Endodermal cell (in vitro differentiated cells): ENCODE measurements around the gene GLG1. TPM values are rescaled to one million over a fixed set of nuclear protein-coding genes. Genes with fewer than 3 reads are reported as not detected.

ENCODE experiments used
- DNase-seq: peaks from one replicate; pipeline ENCODE4 v3.0.0-alpha.2; 2017
- H3K27ac ChIP-seq: 2 replicates; pipeline ENCODE4 v1.5.1; 2013; ENCODE audit warnings: mild to moderate bottlenecking, low read depth, low read length, moderate library complexity
- H3K27me3 ChIP-seq: 2 replicates; pipeline ENCODE4 v1.6.1; 2013; ENCODE audit warnings: mild to moderate bottlenecking, low read length, moderate library complexity; ENCODE audit not compliant: insufficient read depth, control insufficient read depth, poor library complexity, severe bottlenecking
- H3K36me3 ChIP-seq: 2 replicates; pipeline ENCODE4 v1.7.0; 2013; ENCODE audit warnings: mild to moderate bottlenecking, low read length, moderate library complexity; ENCODE audit not compliant: control insufficient read depth, insufficient read depth
- H3K4me1 ChIP-seq: one replicate; pipeline ENCODE4 v1.7.0; 2013; ENCODE audit warnings: low read length; ENCODE audit not compliant: control insufficient read depth, insufficient read depth
- H3K4me3 ChIP-seq: 2 replicates; pipeline ENCODE4 v1.5.1; 2013; ENCODE audit warnings: mild to moderate bottlenecking, low read length, moderate library complexity
- H3K9ac ChIP-seq: 2 replicates; pipeline ENCODE4 v1.6.1; 2013; ENCODE audit warnings: mild to moderate bottlenecking, low read length, moderate library complexity; ENCODE audit not compliant: poor library complexity, severe bottlenecking; ENCODE audit errors: extremely low read depth
- H3K9me3 ChIP-seq: 2 replicates; pipeline ENCODE4 v1.6.1; 2013; ENCODE audit warnings: mild to moderate bottlenecking, low read length, moderate library complexity; ENCODE audit not compliant: control insufficient read depth
- H3K27ac Mint-ChIP-seq: 2 replicates; pipeline ENCODE4 v1.8.0; 2020; ENCODE audit warnings: mixed read lengths
- H3K27me3 Mint-ChIP-seq: 2 replicates; pipeline ENCODE4 v1.8.0; 2021; ENCODE audit warnings: mild to moderate bottlenecking, mixed read lengths; ENCODE audit not compliant: insufficient read depth
- H3K36me3 Mint-ChIP-seq: 2 replicates; pipeline ENCODE4 v1.8.0; 2020; ENCODE audit warnings: low read depth, mixed read lengths
- H3K4me1 Mint-ChIP-seq: 2 replicates; pipeline ENCODE4 v1.8.0; 2020; ENCODE audit warnings: mixed read lengths
- H3K4me3 Mint-ChIP-seq: 2 replicates; pipeline ENCODE4 v1.8.0; 2020; ENCODE audit warnings: mild to moderate bottlenecking, moderate library complexity, mixed read lengths
- H3K9me3 Mint-ChIP-seq: 2 replicates; pipeline ENCODE4 v1.8.0; 2020; ENCODE audit warnings: mild to moderate bottlenecking, mixed read lengths
- WGBS, 2 experiments: methylation state at CpG; one replicate each; pipeline versions ENCODE4 v1.1.5 to v1.1.7; 2013; ENCODE audit warnings: missing lambda C conversion rate in 2 of 2, mixed read lengths in 1 of 2; ENCODE audit not compliant: insufficient coverage in 1 of 2, insufficient read length in 1 of 2; 5-methylcytosine and 5-hydroxymethylcytosine counted together
- total RNA-seq, 2 donors: library from RNA; stranded (reverse); fragmentation: NEBNext Ultra II Directional in 1 of 2; extraction: Animal tissue kit (Norgen Biotek cat#: 25700) in 1 of 2; gene quantifications; 2 replicates in 1 of 2; 3 replicates in 1 of 2; pipeline ENCODE4 v1.2.1, GENCODE V29; 2021
- TF ChIP-seq, protein P1 (sequence below): fragments of 200-600 bp; sonication (generic); conservative IDR thresholded peaks from 2 replicates; pipeline ENCODE4 v1.5.0; 2021; ENCODE audit warnings: antibody characterized with exemption, mild to moderate bottlenecking

The GLG1 gene
- total RNA-seq, 2 donors from 2014 or later = 120 to 136 TPM

DNA sequence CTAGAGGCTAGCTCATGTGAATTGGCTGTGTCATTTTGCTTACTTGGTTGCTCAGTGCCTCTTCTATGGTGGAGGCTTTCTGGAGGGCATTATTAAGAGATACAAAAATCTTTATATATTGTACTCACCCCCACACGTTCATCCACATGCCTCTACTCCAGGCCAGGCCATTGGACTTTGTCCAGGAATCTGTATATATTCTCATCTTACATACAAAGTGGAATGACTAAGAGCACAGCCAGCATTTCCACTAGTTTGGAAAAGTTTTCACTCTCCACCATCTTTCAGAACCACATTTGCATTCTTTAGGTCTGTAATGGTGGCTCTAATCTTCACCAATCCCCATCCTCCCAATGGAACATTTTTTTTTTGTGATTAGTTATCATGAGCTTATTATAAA is 4.8 kb upstream of the GLG1 start:
- H3K36me3 ChIP-seq = no peaks in the 10 kb centered on the region
- no peaks in the 10 kb centered on the region for H3K9me3 ChIP-seq
- no peak for DNase-seq
- H3K27me3 ChIP-seq = no peaks in the 10 kb centered on the region
- Mint-ChIP-seq H3K4me1 (peaks cover 11% of the 10 kb centered on the region), H3K27me3 (no peaks in the 10 kb centered on the region), H3K4me3 (no peak overlapping the region), H3K9me3 (peaks cover 6% of the 10 kb centered on the region), H3K27ac (peak overlapping the region; percentile 44), H3K36me3 (peaks cover 9% of the 10 kb centered on the region)
- 68% methylated on average over 1 of the region's 1 CpG; no CpG with 5 or more reads in 1 of the 2 experiments for WGBS, 2 experiments
- no peak overlapping the region for H3K4me3 ChIP-seq
- H3K4me1 ChIP-seq = peaks cover 4% of the 10 kb centered on the region
- no peak overlapping the region for H3K9ac ChIP-seq
- H3K27ac ChIP-seq = no peak overlapping the region
- TF ChIP-seq, protein P1, sequence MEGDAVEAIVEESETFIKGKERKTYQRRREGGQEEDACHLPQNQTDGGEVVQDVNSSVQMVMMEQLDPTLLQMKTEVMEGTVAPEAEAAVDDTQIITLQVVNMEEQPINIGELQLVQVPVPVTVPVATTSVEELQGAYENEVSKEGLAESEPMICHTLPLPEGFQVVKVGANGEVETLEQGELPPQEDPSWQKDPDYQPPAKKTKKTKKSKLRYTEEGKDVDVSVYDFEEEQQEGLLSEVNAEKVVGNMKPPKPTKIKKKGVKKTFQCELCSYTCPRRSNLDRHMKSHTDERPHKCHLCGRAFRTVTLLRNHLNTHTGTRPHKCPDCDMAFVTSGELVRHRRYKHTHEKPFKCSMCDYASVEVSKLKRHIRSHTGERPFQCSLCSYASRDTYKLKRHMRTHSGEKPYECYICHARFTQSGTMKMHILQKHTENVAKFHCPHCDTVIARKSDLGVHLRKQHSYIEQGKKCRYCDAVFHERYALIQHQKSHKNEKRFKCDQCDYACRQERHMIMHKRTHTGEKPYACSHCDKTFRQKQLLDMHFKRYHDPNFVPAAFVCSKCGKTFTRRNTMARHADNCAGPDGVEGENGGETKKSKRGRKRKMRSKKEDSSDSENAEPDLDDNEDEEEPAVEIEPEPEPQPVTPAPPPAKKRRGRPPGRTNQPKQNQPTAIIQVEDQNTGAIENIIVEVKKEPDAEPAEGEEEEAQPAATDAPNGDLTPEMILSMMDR = no peak

GRCh38 chr16:74608944-74609343 is 2.0 kb upstream of the GLG1 start:
- H3K27ac Mint-ChIP-seq = peak overlapping the region; percentile 35
- no peak overlapping the region for H3K4me3 ChIP-seq
- no peaks in the 10 kb centered on the region for H3K27me3 ChIP-seq
- peaks cover 4% of the 10 kb centered on the region for H3K27me3 Mint-ChIP-seq
- no peak overlapping the region for H3K4me3 Mint-ChIP-seq
- H3K9ac ChIP-seq = no peak overlapping the region
- DNase-seq = no peak
- peaks cover 6% of the 10 kb centered on the region for H3K9me3 Mint-ChIP-seq
- peaks cover 28% of the 10 kb centered on the region for H3K4me1 Mint-ChIP-seq
- WGBS, 2 experiments = 90 to 94% methylated on average over 2 to 6 of the region's 6 CpGs
- H3K27ac ChIP-seq = no peak overlapping the region
- no peaks in the 10 kb centered on the region for H3K36me3 ChIP-seq
- H3K9me3 ChIP-seq = no peaks in the 10 kb centered on the region
- TF ChIP-seq, protein P1 = no peak
- H3K4me1 ChIP-seq = peaks cover 7% of the 10 kb centered on the region
- peaks cover 2% of the 10 kb centered on the region for H3K36me3 Mint-ChIP-seq

DNA sequence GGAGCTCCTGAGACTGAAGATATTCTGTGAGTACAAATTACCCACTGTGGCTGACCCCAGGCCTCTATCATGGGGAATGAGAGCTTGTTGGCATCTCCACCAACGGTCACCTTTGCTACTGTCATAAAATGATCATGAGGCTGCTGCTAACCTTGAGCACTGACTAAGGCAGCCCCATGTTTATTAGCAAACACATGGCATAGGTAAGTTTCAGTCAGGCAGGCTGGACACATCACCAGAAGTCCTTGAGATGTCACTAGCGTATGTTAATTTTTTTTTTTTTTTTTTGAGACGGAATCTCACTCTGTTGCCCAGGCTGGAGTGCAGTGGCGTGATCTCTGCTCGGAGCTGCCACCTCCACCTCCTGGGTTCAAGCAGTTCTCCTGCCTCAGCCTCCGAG is 1.5 kb upstream of the GLG1 start:
- peaks cover 4% of the 10 kb centered on the region for H3K27me3 Mint-ChIP-seq
- 89 to 93% methylated on average over 4 to 6 of the region's 6 CpGs for WGBS, 2 experiments
- no peaks in the 10 kb centered on the region for H3K27me3 ChIP-seq
- H3K36me3 ChIP-seq = no peaks in the 10 kb centered on the region
- H3K9me3 ChIP-seq = no peaks in the 10 kb centered on the region
- peaks cover 2% of the 10 kb centered on the region for H3K36me3 Mint-ChIP-seq
- peaks cover 33% of the 10 kb centered on the region for H3K4me1 Mint-ChIP-seq
- H3K27ac ChIP-seq = no peak overlapping the region
- H3K4me3 ChIP-seq = no peak overlapping the region
- H3K4me3 Mint-ChIP-seq = no peak overlapping the region
- H3K4me1 ChIP-seq = peaks cover 7% of the 10 kb centered on the region
- no peak overlapping the region for H3K9ac ChIP-seq
- peaks cover 6% of the 10 kb centered on the region for H3K9me3 Mint-ChIP-seq
- TF ChIP-seq, protein P1 = no peak
- DNase-seq = no peak
- H3K27ac Mint-ChIP-seq = peak overlapping the region; percentile 70
